ENCODE results near the gene TMEM88. TPM values are rescaled to one million over a fixed set of nuclear protein-coding genes. Genes with fewer than 3 reads are reported as not detected.

The TMEM88 gene
- total RNA-seq, 2 experiments from 2014 or later = 2.2 to 2.4 TPM

DNA sequence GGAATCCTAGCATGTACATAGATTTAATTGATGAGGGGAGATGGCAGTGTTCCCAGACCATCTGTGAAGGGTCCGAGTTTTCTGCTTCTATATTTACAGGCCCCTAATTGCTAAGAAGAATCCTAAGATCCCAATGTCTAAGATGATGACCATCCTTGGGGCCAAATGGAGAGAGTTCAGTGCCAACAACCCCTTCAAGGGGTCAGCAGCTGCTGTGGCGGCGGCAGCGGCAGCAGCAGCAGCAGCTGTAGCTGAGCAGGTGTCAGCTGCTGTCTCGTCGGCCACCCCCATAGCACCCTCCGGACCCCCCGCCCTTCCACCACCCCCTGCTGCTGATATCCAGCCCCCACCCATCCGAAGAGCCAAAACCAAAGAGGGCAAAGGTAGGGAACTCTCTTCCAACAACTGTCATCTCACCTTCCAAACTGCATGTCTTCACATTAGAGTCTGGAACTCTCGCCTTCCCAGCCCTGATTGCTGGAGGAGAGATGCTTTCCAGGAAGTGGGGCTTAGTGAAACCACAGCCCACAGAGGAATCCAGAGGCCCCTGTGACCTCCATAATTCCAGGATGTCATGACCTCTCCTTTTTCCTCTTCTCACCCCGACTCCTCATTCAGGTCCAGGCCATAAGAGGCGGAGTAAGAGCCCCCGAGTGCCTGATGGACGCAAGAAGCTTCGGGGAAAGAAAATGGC is 38.5 kb downstream of the TMEM88 start:
- Mint-ChIP-seq H3K4me3 (no peak overlapping the region), H3K36me3 (peaks cover 65% of the 10 kb centered on the region), H3K4me1 (ENCODE audit: low read depth) (peaks cover 17% of the 10 kb centered on the region), H3K27me3 (no peaks in the 10 kb centered on the region), H3K9me3 (no peaks in the 10 kb centered on the region), H3K27ac (no peak overlapping the region)
- DNase-seq = no peak
- CTCF ChIA-PET = no interaction called here
- POLR2A ChIA-PET = no interaction called here
- intact Hi-C loops (cut with micrococcal nuclease) = no loop called here

DNA sequence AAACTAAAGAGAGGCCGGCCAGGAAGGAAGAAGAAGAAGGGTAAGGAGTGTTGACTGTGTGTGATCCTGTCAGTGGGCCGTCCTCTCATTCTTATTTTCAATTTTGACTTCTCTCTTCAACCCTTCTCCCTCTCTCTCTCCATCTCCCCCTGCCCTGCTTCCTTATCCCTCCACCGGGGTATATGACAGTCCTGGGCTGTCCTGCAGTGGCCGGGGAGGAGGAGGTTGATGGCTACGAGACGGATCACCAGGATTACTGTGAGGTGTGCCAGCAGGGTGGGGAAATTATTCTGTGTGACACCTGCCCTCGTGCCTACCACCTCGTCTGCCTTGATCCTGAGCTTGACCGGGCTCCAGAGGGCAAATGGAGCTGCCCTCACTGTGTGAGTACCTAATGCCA is 39.4 kb downstream of the TMEM88 start:
- intact Hi-C loops (cut with micrococcal nuclease) = no loop called here
- Mint-ChIP-seq H3K4me1 (ENCODE audit: low read depth) (peaks cover 17% of the 10 kb centered on the region), H3K4me3 (no peak overlapping the region), H3K36me3 (peaks cover 73% of the 10 kb centered on the region), H3K27me3 (no peaks in the 10 kb centered on the region), H3K9me3 (no peaks in the 10 kb centered on the region), H3K27ac (no peak overlapping the region)
- ChIA-PET CTCF (interaction anchor here (2.0 kb wide), 1 partner anchor 96 kb away, joined by 8 read pairs; no protein-coding TSS in a partner anchor), POLR2A (interaction anchor here (0.6 kb wide), 1 partner anchor 410 kb away, joined by 3 read pairs; no protein-coding TSS in a partner anchor)
- DNase-seq = no peak

DNA sequence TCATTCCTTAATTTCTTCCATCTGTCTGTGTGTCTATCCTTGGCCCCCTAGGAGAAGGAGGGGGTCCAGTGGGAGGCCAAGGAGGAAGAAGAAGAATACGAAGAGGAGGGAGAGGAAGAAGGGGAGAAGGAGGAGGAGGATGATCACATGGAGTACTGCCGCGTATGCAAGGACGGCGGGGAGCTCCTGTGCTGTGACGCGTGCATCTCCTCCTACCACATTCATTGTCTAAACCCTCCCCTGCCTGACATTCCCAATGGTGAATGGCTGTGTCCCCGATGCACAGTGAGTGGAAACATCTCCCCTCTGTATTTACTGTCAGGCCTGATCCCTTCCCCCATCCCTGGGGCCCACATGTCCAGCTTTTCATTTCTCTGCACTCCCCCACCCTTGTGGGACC is 40.0 kb downstream of the TMEM88 start:
- ChIA-PET CTCF (interaction anchor here (2.0 kb wide), 1 partner anchor 95 kb away, joined by 8 read pairs; no protein-coding TSS in a partner anchor), POLR2A (interaction anchor here (0.6 kb wide), 1 partner anchor 410 kb away, joined by 3 read pairs; no protein-coding TSS in a partner anchor)
- Mint-ChIP-seq H3K4me1 (ENCODE audit: low read depth) (peaks cover 17% of the 10 kb centered on the region), H3K27ac (no peak overlapping the region), H3K9me3 (no peaks in the 10 kb centered on the region), H3K36me3 (peaks cover 72% of the 10 kb centered on the region), H3K4me3 (no peak overlapping the region), H3K27me3 (no peaks in the 10 kb centered on the region)
- no peak for DNase-seq
- intact Hi-C loops (cut with micrococcal nuclease) = no loop called here

DNA sequence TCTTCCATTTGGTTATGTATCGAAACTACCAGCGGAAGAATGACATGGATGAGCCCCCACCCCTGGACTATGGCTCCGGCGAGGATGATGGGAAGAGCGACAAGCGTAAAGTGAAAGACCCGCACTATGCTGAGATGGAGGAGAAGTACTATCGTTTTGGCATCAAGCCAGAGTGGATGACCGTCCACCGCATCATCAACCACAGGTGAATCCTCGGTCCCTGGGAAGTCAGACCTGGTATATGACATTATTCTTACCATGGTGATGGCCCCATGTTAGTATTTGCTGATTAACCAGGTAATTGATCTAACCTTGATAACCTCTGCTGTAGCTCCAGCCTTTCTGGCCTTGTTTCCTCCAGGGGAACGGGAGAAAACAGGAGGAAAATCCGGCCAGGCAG is 42.2 kb downstream of the TMEM88 start:
- H3K36me3 Mint-ChIP-seq = peaks cover 72% of the 10 kb centered on the region
- POLR2A ChIA-PET = interaction anchor here (1.3 to 2.7 kb wide), 2 partner anchors 36 to 93 kb away, joined by 3 to 7 read pairs; no protein-coding TSS in a partner anchor
- intact Hi-C loops (cut with micrococcal nuclease) = no loop called here
- DNase-seq = no peak
- CTCF ChIA-PET = interaction anchor here (0.6 to 3.5 kb wide), 10 partner anchors 8 to 145 kb away, joined by 3 to 37 read pairs (median 5); partner anchors contain the start of genes CHD3 and NAA38
- H3K4me3 Mint-ChIP-seq = no peak overlapping the region
- H3K27me3 Mint-ChIP-seq = no peaks in the 10 kb centered on the region
- no peaks in the 10 kb centered on the region for H3K9me3 Mint-ChIP-seq
- peaks cover 17% of the 10 kb centered on the region for H3K4me1 Mint-ChIP-seq (ENCODE audit: low read depth)
- H3K27ac Mint-ChIP-seq = peak overlapping the region; percentile 73

DNA sequence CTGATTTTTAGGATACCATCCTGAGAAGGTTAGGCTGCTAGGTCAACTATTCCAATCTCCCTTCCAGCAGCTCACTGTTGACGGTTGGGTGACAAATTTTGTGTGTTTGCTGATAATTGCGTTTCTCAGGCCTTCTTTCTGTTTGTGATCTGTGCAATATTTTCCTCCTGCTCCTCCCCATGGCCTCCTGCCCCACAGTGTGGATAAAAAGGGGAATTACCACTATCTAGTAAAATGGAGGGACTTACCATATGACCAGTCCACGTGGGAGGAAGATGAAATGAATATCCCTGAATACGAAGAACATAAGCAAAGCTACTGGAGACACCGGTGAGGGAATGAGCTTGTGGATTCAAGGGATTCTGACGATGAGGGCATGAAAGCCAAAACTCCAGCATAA is 42.9 kb downstream of the TMEM88 start:
- Mint-ChIP-seq H3K27me3 (no peaks in the 10 kb centered on the region), H3K36me3 (peaks cover 75% of the 10 kb centered on the region), H3K9me3 (no peaks in the 10 kb centered on the region), H3K4me3 (no peak overlapping the region), H3K27ac (peak overlapping the region; percentile 73), H3K4me1 (ENCODE audit: low read depth) (peaks cover 17% of the 10 kb centered on the region)
- intact Hi-C loops (cut with micrococcal nuclease) = no loop called here
- DNase-seq = peak; percentile 47
- POLR2A ChIA-PET = interaction anchor here (0.8 to 2.7 kb wide), 4 partner anchors 29 to 93 kb away, joined by 3 to 7 read pairs (median 3); no protein-coding TSS in a partner anchor
- CTCF ChIA-PET = interaction anchor here (0.6 to 3.5 kb wide), 18 partner anchors 9 to 213 kb away, joined by 3 to 37 read pairs (median 4); partner anchors contain the start of genes CHD3 and NAA38

DNA sequence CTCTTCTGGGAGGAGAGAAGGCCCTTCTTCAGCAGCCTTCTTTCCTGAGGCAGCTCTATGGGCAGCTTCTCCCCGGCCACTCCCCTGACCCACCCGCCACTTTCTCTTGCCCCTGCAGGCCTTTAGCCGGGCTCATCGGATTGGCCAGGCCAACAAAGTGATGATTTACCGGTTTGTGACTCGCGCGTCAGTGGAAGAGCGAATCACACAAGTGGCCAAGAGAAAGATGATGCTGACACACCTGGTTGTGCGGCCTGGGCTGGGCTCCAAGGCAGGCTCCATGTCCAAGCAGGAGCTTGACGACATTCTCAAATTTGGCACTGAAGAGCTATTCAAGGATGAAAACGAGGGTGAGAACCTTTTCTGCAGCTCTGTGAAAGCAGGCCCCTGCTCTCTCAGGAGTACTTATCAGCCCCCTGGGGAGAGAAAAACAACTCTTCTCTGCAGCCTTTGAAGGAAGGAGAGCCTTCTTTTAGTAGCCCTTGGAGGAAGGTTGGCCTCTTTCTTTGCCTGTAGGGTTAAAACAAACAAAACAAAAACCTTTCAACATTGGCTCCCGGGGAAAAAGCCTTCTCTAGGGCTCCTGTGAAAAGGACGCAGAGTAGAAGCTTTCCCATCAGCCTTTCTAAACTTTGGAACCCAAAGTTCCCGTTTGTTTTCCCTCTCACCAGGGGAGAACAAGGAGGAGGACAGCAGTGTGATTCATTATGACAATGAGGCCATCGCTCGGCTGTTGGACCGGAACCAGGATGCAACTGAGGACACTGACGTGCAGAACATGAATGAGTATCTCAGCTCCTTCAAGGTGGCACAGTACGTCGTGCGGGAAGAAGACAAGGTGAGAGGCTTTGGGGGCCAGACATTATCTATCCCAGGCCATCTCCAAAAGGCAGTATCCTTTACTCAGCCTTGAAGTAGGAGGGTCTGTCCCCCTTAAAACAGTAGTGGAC is 48.6 kb downstream of the TMEM88 start:
- Mint-ChIP-seq H3K9me3 (no peaks in the 10 kb centered on the region), H3K36me3 (peaks cover 78% of the 10 kb centered on the region), H3K27me3 (no peaks in the 10 kb centered on the region), H3K4me1 (ENCODE audit: low read depth) (no peaks in the 10 kb centered on the region), H3K4me3 (no peak overlapping the region), H3K27ac (no peak overlapping the region)
- no peak for DNase-seq
- intact Hi-C loops (cut with micrococcal nuclease) = no loop called here
- POLR2A ChIA-PET = interaction anchor here (1.0 kb wide), 1 partner anchor 9 kb away, joined by 3 read pairs; no protein-coding TSS in a partner anchor
- CTCF ChIA-PET = interaction anchor here (1.0 to 1.5 kb wide), 3 partner anchors 10 to 87 kb away, joined by 3 to 6 read pairs (median 3); no protein-coding TSS in a partner anchor

Other genes starting within 250 kb of the TMEM88 start
- gene FXR2, start 240.2 kb upstream of the TMEM88 start, total RNA-seq = 10 to 100 TPM; 37.5 to 40.1 TPM
- gene SAT2, start 227.2 kb upstream of the TMEM88 start, total RNA-seq = 10 to 100 TPM; 27.4 to 28.2 TPM
- not detected for gene SHBG, start 224.9 kb upstream of the TMEM88 start, total RNA-seq
- under 1 TPM; 0.12 to 0.26 TPM for gene ATP1B2, start 204.1 kb upstream of the TMEM88 start, total RNA-seq
- gene TP53, start 167.6 kb upstream of the TMEM88 start, total RNA-seq = 100 to 1,000 TPM; 123 to 129 TPM
- 10 to 100 TPM; 20.2 to 23.3 TPM for gene WRAP53, start 166.6 kb upstream of the TMEM88 start, total RNA-seq
- not detected for gene EFNB3, start 149.9 kb upstream of the TMEM88 start, total RNA-seq
- gene DNAH2, start 137.3 kb upstream of the TMEM88 start, total RNA-seq = not detected
- 10 to 100 TPM; 44.1 to 49.6 TPM for gene KDM6B, start 20.8 kb upstream of the TMEM88 start, total RNA-seq
- gene NAA38, start 2.5 kb downstream of the TMEM88 start, total RNA-seq = 10 to 100 TPM; 68.2 to 74.7 TPM
- 1 to 10 TPM; 6.0 to 6.9 TPM for gene CYB5D1, start 2.9 kb downstream of the TMEM88 start, total RNA-seq
- 100 to 1,000 TPM; 120 to 133 TPM for gene CHD3, start 33.7 kb downstream of the TMEM88 start, total RNA-seq
- 1 to 10 TPM; 2.7 to 3.3 TPM for gene RNF227, start 61.2 kb downstream of the TMEM88 start, total RNA-seq
- gene KCNAB3, start 74.8 kb downstream of the TMEM88 start, total RNA-seq = 1 to 10 TPM; 4.9 to 5.3 TPM
- 100 to 1,000 TPM; 197 to 201 TPM for gene TRAPPC1, start 76.9 kb downstream of the TMEM88 start, total RNA-seq
- 10 to 100 TPM; 45.9 to 50.1 TPM for gene CNTROB, start 77.1 kb downstream of the TMEM88 start, total RNA-seq
- not detected for gene GUCY2D, start 147.5 kb downstream of the TMEM88 start, total RNA-seq
- gene ALOX15B, start 184.0 kb downstream of the TMEM88 start, total RNA-seq = not detected
- 1 to 10 TPM; 2.1 to 2.3 TPM for gene ALOX12B, start 232.7 kb downstream of the TMEM88 start, total RNA-seq